Prostate gland (tissue), 2 donors: Measurements from ENCODE around the gene CTNND2.

Source experiments
- CTCF ChIP-seq, 4 experiments: fragments of 200-600 bp in 2 of 4; fragments of 450-650 bp in 2 of 4; sonication (generic) in 2 of 4; IDR thresholded peaks; 1 replicate in 3 of 4; 2 replicates in 1 of 4; pipeline ENCODE4 v1.5.1; 2016 to 2019; ENCODE audit warnings: antibody characterized with exemption in 4 of 4, mild to moderate bottlenecking in 2 of 4, moderate library complexity in 2 of 4
- POLR2AphosphoS5 ChIP-seq: sonication (generic); formaldehyde crosslinking; IDR thresholded peaks from one replicate; pipeline ENCODE4 v1.6.1; 2017; ENCODE audit warnings: antibody characterized with exemption

GRCh38 chr5:11733840-11734192 is 170.4 kb downstream of the CTNND2 start:
- no peak for TF ChIP-seq CTCF (IDR thresholded peaks at IDR 0.05)
- TF ChIP-seq POLR2AphosphoS5: no peak
